Measurements from ENCODE around the gene ENDOV.

- TF ChIP-seq CTCF (IDR thresholded peaks at IDR 0.05) (no peak), POLR2AphosphoS5 (IDR thresholded peaks at IDR 0.05) (no peak), POLR2A (IDR thresholded peaks at IDR 0.05) (no peak)
Measured at GRCh38 chr17:80379348-80379747, 35.6 kb upstream of the ENDOV start.

Measured in suprapubic skin (tissue), 4 donors.